ENCODE data around the gene SYP.
"Not testable (repeated sequence)": the region's sequence is repeated elsewhere in the genome, so short reads cannot be mapped to it uniquely, and the experiment has no call there.

- TF ChIP-seq SUZ12 (IDR thresholded peaks at IDR 0.05); FOXA1 (IDR thresholded peaks at IDR 0.05); SP1 (IDR thresholded peaks at IDR 0.05); BHLHE40 (IDR thresholded peaks at IDR 0.05; ENCODE audit: borderline replicate concordance); ELF4 (IDR thresholded peaks at IDR 0.05); ZNF384 (IDR thresholded peaks at IDR 0.05); FOXM1 (IDR thresholded peaks at IDR 0.05; ENCODE audit: borderline replicate concordance); ARNT (IDR thresholded peaks at IDR 0.05); PKNOX1 (IDR thresholded peaks at IDR 0.05); TARDBP (IDR thresholded peaks at IDR 0.05); HDGF (IDR thresholded peaks at IDR 0.05; ENCODE audit: borderline replicate concordance); CTBP1 (IDR thresholded peaks at IDR 0.05; ENCODE audit: borderline replicate concordance); L3MBTL2 (conservative IDR thresholded peaks at IDR 0.05); FOXK2 (IDR thresholded peaks at IDR 0.05): not testable (repeated sequence)
These were observed 57.7 kb downstream of the SYP start for GRCh38 chrX:49142264-49142663.

Data from HEK293T (cell line).